T-helper 2 cell treated with Interferon-gamma antibody and Interleukin-4, amounts not matched to agents 5 μg/mL and 100 μg/mL, for 36 hours (primary cell): ENCODE data around the gene ST7L.
"Not testable (repeated sequence)": the region's sequence is repeated elsewhere in the genome, so short reads cannot be mapped to it uniquely, and the experiment has no call there.

Source experiments
- DNase-seq: peaks from one replicate; pipeline ENCODE4 v3.0.0; 2021; ENCODE audit warnings: low spot score
- H3K27ac Mint-ChIP-seq: one replicate; pipeline ENCODE4 v1.8.0; 2021; ENCODE audit warnings: mild to moderate bottlenecking, mixed read lengths
- H3K27me3 Mint-ChIP-seq: one replicate; pipeline ENCODE4 v1.8.0; 2021; ENCODE audit warnings: low read depth, mixed read lengths
- H3K36me3 Mint-ChIP-seq: one replicate; pipeline ENCODE4 v1.8.0; 2021; ENCODE audit warnings: low read depth, mixed read lengths
- H3K4me1 Mint-ChIP-seq: one replicate; pipeline ENCODE4 v1.8.0; 2021; ENCODE audit warnings: low read depth, mixed read lengths
- H3K4me3 Mint-ChIP-seq: one replicate; pipeline ENCODE4 v1.8.0; 2022; ENCODE audit warnings: mild to moderate bottlenecking, moderate library complexity, mixed read lengths
- H3K9me3 Mint-ChIP-seq: one replicate; pipeline ENCODE4 v1.8.0; 2021; ENCODE audit warnings: mixed read lengths

The ST7L gene

GRCh38 chr1:112629256-112629655 lies 10.3 kb upstream of the ST7L start:
- Mint-ChIP-seq H3K9me3 (no peaks in the 10 kb centered on the region), H3K27ac (no peak overlapping the region), H3K4me3 (no peak overlapping the region), H3K27me3 (no peaks in the 10 kb centered on the region), H3K4me1 (peaks cover 59% of the 10 kb centered on the region), H3K36me3 (peaks cover 62% of the 10 kb centered on the region)
- DNase-seq = no peak

DNA sequence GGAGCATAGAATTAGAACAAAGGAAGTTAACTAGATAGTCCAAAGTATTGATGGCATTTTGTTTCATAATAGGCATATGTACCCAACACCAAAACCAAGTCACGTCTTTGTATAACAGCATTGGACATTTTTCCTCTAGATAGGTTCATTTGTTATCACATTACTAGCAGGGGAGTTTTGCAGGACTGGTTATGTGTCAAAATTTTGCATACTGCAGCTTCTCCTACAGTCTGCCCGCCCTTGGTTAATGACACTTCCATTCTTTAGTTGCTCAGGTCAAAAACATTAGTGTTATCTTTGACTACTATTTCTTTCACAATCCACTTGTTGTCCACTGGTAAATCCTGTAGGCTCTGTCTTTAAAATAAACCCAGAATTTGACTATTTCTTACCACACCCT lies 9.6 kb upstream of the ST7L start:
- Mint-ChIP-seq H3K27ac (no peak overlapping the region), H3K9me3 (no peaks in the 10 kb centered on the region), H3K4me1 (peaks cover 54% of the 10 kb centered on the region), H3K27me3 (no peaks in the 10 kb centered on the region), H3K4me3 (no peak overlapping the region), H3K36me3 (peaks cover 54% of the 10 kb centered on the region)
- no peak for DNase-seq

- Mint-ChIP-seq H3K36me3 (peaks cover 54% of the 10 kb centered on the region), H3K4me3 (no peak overlapping the region), H3K4me1 (peaks cover 53% of the 10 kb centered on the region), H3K27ac (peak overlapping the region; percentile 3), H3K9me3 (no peaks in the 10 kb centered on the region), H3K27me3 (no peaks in the 10 kb centered on the region)
- no peak for DNase-seq
These were observed 7.9 kb upstream of the ST7L start for GRCh38 chr1:112626887-112627286.

GRCh38 chr1:112626193-112626592 lies 7.3 kb upstream of the ST7L start:
- Mint-ChIP-seq H3K4me3 (no peak overlapping the region), H3K27ac (no peak overlapping the region)

DNA sequence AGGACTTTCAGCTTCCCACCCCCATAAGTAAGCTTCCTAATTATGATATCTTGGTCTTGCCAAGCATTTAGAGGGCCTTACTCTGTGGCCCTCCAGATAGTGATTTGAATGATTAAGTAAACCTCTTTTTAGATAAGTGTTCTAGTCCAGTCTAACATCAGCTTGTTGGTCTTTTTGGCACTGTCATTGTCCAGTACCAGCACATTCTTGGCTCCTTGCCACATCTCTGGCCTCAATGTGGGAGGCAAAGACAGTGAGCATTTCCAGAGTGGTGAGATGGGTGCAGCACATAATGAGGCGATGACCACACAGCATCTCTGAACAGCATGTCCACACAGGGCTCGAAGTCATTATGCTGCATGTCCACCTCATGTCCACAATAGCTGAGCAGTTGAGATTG lies 6.8 kb upstream of the ST7L start:
- Mint-ChIP-seq H3K4me3 (no peak overlapping the region), H3K4me1 (peaks cover 48% of the 10 kb centered on the region), H3K36me3 (peaks cover 52% of the 10 kb centered on the region), H3K27me3 (no peaks in the 10 kb centered on the region), H3K27ac (no peak overlapping the region), H3K9me3 (no peaks in the 10 kb centered on the region)
- DNase-seq = no peak

More at GRCh38 chr1:112626193-112626592, 7.3 kb upstream of the ST7L start:
- Mint-ChIP-seq H3K4me1 (peaks cover 50% of the 10 kb centered on the region), H3K36me3 (peaks cover 53% of the 10 kb centered on the region), H3K27me3 (no peaks in the 10 kb centered on the region), H3K9me3 (no peaks in the 10 kb centered on the region)
- DNase-seq = no peak

DNA sequence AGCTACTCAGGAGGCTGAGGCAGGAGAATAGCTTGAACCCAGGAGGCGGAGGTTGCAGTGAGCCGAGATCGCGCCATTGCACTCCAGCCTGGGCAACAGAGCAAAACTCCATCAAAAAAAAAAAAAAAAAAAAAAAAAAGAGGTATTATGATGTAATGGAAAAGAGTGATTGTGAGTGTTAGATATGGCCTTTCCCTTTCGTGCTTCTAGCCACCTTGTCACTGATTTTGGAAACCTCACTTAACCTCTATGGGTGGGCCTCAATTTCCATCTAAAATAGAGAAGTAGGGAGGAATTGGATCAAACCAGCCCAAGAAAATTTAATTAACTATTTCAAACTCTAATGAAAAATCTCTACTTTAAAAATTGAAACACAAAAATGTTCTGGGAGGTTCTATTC lies 5.6 kb upstream of the ST7L start:
- peak overlapping the region; percentile 78 for H3K27ac Mint-ChIP-seq
- peak overlapping the region; percentile 26 for H3K4me3 Mint-ChIP-seq
- H3K4me1 Mint-ChIP-seq = peaks cover 46% of the 10 kb centered on the region
- not testable (repeated sequence) for H3K9me3 Mint-ChIP-seq, H3K27me3 Mint-ChIP-seq, DNase-seq
- H3K36me3 Mint-ChIP-seq = peaks cover 55% of the 10 kb centered on the region

DNA sequence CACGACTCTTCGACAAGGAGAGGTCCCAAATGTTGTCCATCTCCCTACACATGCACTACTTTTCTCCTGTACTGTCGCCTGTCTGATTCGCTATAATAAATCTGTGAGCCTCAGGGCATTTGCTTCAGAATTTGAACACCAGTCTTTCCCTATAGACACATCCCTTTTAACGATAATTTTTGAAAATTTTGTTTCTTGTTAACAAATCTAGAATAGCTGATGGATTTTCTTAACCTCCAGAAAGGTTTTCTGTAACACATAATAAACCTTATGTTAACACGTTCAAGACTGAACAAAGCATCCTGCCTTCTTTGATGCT lies 1.4 kb upstream of the ST7L start:
- peaks cover 38% of the 10 kb centered on the region for H3K36me3 Mint-ChIP-seq
- H3K27ac Mint-ChIP-seq = peak overlapping the region; percentile 100
- peaks cover 36% of the 10 kb centered on the region for H3K4me1 Mint-ChIP-seq
- H3K9me3 Mint-ChIP-seq = no peaks in the 10 kb centered on the region
- peak overlapping the region; percentile 99 for H3K4me3 Mint-ChIP-seq
- no peak for DNase-seq
- H3K27me3 Mint-ChIP-seq = no peaks in the 10 kb centered on the region

DNA sequence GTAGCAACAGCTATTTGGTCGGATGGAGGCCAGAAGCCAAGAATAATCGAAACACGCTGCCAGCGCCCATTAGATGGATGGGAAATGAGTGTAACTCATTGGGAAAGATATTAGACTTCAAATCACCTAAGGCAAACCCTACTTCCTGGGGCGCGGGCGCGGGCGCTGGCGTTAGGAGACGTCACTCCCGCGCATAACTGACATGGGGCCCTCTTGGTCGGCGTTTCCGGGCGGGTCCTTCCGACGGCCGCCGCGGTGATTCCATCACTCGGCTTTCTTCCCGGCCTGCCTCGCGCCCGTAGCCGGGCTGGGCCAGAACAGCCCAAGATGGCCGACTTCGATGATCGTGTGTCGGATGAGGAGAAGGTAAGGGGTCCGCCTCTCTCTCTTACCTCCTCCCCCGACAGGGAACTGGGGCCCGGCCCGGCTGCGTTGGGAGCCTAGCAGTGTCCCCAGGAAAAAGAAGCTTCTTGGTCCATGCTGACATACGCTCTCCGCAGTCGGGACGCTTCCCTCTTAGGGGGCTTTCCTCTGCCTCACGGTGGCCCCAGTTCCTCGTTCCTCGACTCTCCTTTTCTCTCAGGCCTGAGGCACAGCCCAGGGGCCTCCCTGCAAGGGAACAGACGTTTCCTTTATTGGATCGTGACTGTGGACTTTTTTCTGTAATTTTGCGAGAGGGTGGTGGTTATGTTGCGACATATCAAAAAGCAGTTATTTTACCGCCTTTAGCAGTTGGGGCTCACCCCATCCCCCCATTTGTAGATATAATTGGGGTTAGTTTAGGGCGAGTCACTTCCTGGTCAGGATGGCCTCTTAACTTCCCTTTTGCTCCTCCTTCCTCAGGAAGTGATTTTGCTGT lies 806 bp upstream of the ST7L start, which contains the start of gene CAPZA1:
CAPZA1 (plus strand) TSS at position 315 of the 859 bp plus-strand sequence; CDS start at position 328, 13 bp downstream.
- peak within 1 kb of the TSS; percentile 99 for H3K4me3 Mint-ChIP-seq
- no peaks in the 10 kb centered on the region for H3K9me3 Mint-ChIP-seq
- peaks cover 34% of the 10 kb centered on the region for H3K36me3 Mint-ChIP-seq
- H3K27ac Mint-ChIP-seq = peak within 1 kb of the TSS; percentile 100
- peaks cover 31% of the 10 kb centered on the region for H3K4me1 Mint-ChIP-seq
- DNase-seq = peak; percentile 92
- H3K27me3 Mint-ChIP-seq = no peaks in the 10 kb centered on the region

DNA sequence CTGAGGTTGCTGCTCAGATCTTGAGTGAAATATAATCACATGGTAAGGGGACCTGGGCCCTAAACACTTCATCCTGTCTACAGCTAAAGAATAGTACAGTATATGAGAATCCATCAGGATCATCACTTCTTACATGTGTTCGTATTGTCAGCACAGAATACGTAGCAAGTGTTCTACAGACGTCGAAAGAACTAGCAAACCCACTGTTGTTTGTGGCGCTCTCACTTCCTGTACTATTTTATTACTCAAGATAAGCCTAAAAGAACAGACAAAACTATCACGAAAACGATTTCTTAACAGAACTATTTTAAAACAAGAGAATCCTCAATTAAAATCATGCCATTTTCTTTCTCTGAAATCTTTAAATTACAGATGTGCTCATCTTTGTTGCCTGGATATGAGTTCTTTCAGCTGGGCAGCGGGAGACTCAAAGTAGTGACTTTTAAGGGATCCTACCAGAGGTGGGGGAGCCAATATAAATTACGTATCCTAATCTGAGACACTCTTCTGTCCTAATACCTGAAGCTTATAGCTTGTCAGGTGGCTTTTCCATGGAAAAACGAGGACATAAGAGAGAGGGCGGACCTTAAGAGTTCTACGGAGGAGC lies 724 bp downstream of the ST7L start:
- peaks cover 34% of the 10 kb centered on the region for H3K36me3 Mint-ChIP-seq
- H3K4me3 Mint-ChIP-seq = peak overlapping the region; percentile 99
- DNase-seq = peak; percentile 33
- no peaks in the 10 kb centered on the region for H3K9me3 Mint-ChIP-seq
- peaks cover 25% of the 10 kb centered on the region for H3K4me1 Mint-ChIP-seq
- no peaks in the 10 kb centered on the region for H3K27me3 Mint-ChIP-seq
- peak overlapping the region; percentile 100 for H3K27ac Mint-ChIP-seq

DNA sequence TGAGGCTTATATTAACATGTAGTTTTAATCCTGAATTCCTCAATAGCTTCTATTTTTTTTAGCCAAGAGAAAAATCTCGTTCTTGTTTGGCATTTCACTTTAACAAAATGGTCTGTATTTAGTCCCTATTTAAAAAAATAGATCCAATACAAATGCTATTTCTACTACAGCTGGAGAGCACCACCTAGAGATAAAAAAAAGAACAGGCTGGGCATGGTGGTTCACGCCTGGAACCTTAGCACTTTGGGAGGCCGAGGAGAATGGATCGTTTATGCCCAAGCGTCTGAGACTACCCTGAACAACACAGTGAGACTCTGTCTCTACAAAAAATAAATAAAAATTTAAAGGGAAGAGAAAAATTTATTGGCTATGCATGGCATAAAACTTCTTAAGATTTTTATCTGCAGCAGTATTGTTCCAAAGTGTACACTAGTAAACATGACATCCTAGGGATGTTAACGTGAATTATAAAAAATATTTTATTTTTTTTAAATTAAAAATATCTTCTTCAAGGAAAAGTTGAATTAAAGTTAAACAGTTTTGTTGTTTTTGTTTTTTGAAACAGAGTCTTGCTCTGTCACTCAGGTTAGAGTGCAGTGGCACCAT lies 4.4 kb downstream of the ST7L start:
- Mint-ChIP-seq H3K27me3 (no peaks in the 10 kb centered on the region), H3K27ac (peak overlapping the region; percentile 57), H3K4me1 (peaks cover 22% of the 10 kb centered on the region), H3K36me3 (peaks cover 30% of the 10 kb centered on the region), H3K9me3 (no peaks in the 10 kb centered on the region), H3K4me3 (no peak overlapping the region)
- no peak for DNase-seq

- Mint-ChIP-seq H3K4me3 (no peak overlapping the region), H3K27me3 (no peaks in the 10 kb centered on the region), H3K4me1 (peaks cover 9% of the 10 kb centered on the region), H3K9me3 (no peaks in the 10 kb centered on the region), H3K36me3 (peaks cover 32% of the 10 kb centered on the region), H3K27ac (peak overlapping the region; percentile 52)
- DNase-seq = no peak
These were observed 13.2 kb downstream of the ST7L start for GRCh38 chr1:112605633-112606327.

DNA sequence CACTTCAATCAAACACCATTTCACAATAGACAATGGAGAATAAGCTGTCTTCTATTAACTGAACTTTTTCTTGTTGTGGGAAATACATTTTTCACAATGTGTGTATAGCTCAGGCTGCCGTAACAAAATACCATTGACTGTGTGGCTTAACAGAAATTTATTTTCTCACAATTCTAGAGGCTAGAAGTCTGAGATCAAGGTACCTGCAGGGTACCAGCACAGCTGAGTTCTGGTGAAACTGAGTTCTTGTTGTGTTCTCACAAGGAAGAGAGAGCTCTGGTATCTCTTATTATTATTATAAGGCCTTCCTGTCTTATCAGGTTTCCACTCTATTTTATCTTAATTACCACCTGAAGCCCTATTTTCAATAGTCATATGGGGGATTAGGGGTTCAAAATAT lies 15.4 kb downstream of the ST7L start:
- H3K4me1 Mint-ChIP-seq = peaks cover 10% of the 10 kb centered on the region
- peaks cover 24% of the 10 kb centered on the region for H3K36me3 Mint-ChIP-seq
- H3K9me3 Mint-ChIP-seq = no peaks in the 10 kb centered on the region
- no peak for DNase-seq
- H3K4me3 Mint-ChIP-seq = no peak overlapping the region
- no peak overlapping the region for H3K27ac Mint-ChIP-seq
- H3K27me3 Mint-ChIP-seq = no peaks in the 10 kb centered on the region

- Mint-ChIP-seq H3K9me3 (no peaks in the 10 kb centered on the region), H3K4me1 (peaks cover 10% of the 10 kb centered on the region), H3K27ac (no peak overlapping the region), H3K27me3 (no peaks in the 10 kb centered on the region), H3K4me3 (no peak overlapping the region), H3K36me3 (peaks cover 20% of the 10 kb centered on the region)
- DNase-seq = no peak
These were observed 15.9 kb downstream of the ST7L start for GRCh38 chr1:112603012-112603411.

DNA sequence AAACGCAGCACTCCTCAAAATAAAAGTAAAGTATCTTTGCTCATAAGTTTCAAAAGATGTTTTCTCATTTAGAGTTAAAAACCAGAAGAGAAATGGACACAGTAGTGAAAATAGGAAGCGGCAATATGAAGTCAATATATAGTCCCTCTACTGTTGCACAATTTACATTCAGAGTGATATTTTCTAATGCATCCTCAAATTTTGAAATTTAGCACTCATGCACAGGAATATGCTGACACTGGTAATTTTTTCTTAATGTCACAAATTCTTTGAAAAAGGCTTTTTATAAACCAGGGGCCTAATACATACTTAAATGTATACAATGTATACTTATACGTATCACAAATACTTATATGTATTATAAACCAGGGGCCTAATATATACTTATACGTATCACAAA lies 19.5 kb downstream of the ST7L start:
- Mint-ChIP-seq H3K9me3 (no peaks in the 10 kb centered on the region), H3K4me1 (peaks cover 1% of the 10 kb centered on the region), H3K36me3 (peaks cover 4% of the 10 kb centered on the region), H3K4me3 (no peak overlapping the region), H3K27ac (no peak overlapping the region), H3K27me3 (no peaks in the 10 kb centered on the region)
- no peak for DNase-seq
